H7 (cell line): ENCODE results near the gene CTDNEP1. TPM values are rescaled to one million over a fixed set of nuclear protein-coding genes. Genes with fewer than 3 reads are reported as not detected.

Source experiments
- DNase-seq: peaks from one replicate; pipeline ENCODE4 v3.0.0; 2012
- H3K27me3 ChIP-seq: 2 replicates; pipeline ENCODE4 v1.6.0; 2011; ENCODE audit warnings: mild to moderate bottlenecking, low read length; ENCODE audit not compliant: control insufficient read depth, insufficient read depth
- H3K36me3 ChIP-seq: replicated peaks from 2 replicates; pipeline ENCODE4 v1.5.1; 2011; ENCODE audit warnings: low read length; ENCODE audit not compliant: control insufficient read depth, insufficient read depth
- H3K4me3 ChIP-seq: 2 replicates; pipeline ENCODE4 v1.5.1; 2011; ENCODE audit warnings: low read depth, mild to moderate bottlenecking, control low read depth, low read length, moderate library complexity; ENCODE audit not compliant: insufficient read depth
- total RNA-seq: library from RNA; depleted of rRNA; stranded (reverse); fragments of >200 nt; shearing (Covaris generic); gene quantifications from 2 replicates; pipeline ENCODE4 v1.2.3, GENCODE V29; 2014

CTDNEP1 gene
- total RNA-seq, 1 experiment from 2014 or later: 59.9 TPM

DNA sequence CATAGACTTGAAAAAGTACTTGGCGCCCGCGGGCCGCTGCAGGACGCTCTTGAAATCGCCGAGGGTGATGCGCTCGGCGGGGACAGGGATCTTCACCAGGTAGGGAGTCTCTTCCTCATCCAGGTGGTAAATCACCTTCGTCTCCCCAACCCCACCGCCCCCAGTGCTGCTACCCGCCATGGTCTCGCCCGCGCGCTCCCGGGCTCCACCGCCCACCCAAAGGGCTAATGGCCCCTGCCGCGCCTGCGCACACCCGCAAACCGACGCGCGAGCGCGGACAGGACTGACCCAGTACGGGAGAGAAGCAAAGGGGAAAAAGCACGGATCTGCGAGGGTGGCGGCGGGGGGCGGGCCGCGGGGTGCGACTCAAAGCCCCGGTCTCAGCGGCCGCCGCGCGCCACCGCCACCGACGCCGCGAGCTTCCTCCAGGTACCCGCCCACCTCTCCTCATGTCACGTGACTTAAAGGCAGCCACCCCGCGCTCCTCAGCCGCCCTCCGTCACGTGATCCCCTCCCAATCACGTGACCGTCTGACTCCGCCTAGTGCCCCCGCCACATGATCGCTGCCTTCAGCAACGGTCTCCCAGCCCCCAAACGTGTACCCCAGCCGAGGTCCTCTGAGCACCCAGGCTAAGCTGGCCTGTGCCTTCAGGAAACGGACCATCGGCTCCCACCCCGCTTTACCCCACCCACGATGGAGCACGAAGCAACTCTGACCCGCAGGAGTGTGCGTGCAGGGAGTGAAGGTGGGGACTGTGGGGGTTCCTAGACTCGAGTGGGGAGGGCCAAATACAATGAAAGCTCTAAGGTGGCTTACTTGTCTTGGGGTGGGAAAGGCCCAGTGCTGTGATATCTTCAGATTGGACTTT is 17.2 kb downstream of the CTDNEP1 start, which contains the start of gene DVL2:
Gene DVL2, minus strand, starts transcription at position 435 of the 869 bp plus-strand sequence. Its CDS starts 255 bp downstream, at position 180.
- Histone ChIP-seq H3K4me3 (peak within 1 kb of the TSS; percentile 81), H3K36me3 (peaks cover 22% of the 10 kb centered on the region), H3K27me3 (no peaks in the 10 kb centered on the region)
- peak; percentile 99 for DNase-seq

DNA sequence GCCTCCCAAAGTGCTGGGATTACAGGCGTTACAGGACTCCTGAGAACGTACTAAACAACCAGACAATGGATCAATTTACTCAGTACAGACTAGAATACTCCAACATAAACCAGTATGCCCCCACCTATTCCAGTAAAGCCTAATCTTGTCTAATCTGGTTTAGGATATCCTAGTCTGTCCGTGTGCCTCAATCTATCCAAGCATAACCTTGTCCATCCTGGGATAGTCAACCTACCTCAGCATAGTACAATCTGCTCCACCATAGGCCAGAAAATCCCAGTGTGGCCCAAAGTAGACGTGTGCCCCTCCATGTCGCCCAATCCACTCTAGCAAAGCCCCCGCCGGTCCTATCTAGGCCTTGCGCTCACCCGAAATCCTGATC is 17.8 kb downstream of the CTDNEP1 start:
- no peaks in the 10 kb centered on the region for H3K27me3 ChIP-seq
- DNase-seq: peak; percentile 71
- peaks cover 26% of the 10 kb centered on the region for H3K36me3 ChIP-seq
- H3K4me3 ChIP-seq: peak overlapping the region; percentile 81

DNA sequence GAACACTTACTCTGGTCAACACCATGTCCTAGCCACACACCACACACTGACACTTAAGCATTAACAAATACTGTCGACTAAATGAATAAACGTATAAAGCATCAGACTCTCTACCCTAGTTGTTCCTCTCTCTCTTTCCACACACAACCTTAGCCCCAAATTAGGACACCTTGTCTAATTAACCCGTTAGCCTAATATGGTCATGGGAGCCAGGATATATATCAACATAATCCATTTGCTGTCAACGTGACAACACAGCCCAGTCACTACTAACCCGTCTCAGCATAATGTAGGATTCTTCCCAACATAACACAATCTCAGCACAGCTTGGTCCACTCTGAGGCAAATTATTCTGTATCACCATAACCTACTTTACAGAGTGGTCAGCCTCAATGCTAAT is 19.4 kb downstream of the CTDNEP1 start:
- Histone ChIP-seq H3K36me3 (peaks cover 35% of the 10 kb centered on the region), H3K4me3 (no peak overlapping the region), H3K27me3 (no peaks in the 10 kb centered on the region)
- no peak for DNase-seq

DNA sequence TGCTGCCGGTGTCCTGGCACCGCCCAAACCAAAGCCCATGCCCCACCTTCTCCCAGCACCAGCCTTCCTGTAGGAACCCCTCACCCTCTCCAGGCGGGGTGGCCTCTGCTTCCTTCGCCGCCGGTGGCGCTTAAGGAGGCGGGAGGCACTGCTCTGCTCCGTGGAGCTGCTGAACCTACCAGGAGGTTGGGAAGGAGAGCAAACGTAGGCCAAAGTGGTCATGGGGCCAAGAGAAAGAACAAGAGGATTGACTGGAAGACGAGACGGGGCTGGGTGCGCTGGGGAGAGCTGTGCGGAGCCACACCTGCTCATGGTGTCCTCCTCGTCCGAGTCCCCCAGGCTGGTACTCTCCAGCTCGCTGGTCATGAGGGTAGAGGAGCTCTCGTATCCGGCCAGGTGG is 22.0 kb downstream of the CTDNEP1 start:
- DNase-seq: no peak
- Histone ChIP-seq H3K4me3 (no peak overlapping the region), H3K27me3 (no peaks in the 10 kb centered on the region), H3K36me3 (peaks cover 20% of the 10 kb centered on the region)

DNA sequence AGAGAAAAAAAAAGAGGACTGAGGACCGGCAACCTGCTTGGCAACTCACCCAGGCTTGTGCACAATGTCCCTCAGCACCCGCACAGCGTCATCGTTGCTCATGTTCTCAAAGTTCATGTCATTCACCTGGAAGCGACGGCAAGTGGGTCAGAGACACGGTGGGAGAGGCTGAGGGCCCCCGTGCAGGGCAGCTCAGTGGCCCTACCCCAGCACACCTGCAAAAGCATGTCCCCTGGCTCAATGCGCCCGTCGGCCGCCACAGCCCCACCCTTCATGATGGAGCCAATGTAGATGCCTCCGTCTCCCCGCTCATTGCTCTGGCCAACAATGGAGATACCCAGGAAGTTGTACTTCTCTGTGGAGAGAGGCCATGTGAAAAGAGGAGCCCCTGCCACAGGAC is 22.6 kb downstream of the CTDNEP1 start:
- no peaks in the 10 kb centered on the region for H3K27me3 ChIP-seq
- peaks cover 24% of the 10 kb centered on the region for H3K36me3 ChIP-seq
- no peak for DNase-seq
- no peak overlapping the region for H3K4me3 ChIP-seq

DNA sequence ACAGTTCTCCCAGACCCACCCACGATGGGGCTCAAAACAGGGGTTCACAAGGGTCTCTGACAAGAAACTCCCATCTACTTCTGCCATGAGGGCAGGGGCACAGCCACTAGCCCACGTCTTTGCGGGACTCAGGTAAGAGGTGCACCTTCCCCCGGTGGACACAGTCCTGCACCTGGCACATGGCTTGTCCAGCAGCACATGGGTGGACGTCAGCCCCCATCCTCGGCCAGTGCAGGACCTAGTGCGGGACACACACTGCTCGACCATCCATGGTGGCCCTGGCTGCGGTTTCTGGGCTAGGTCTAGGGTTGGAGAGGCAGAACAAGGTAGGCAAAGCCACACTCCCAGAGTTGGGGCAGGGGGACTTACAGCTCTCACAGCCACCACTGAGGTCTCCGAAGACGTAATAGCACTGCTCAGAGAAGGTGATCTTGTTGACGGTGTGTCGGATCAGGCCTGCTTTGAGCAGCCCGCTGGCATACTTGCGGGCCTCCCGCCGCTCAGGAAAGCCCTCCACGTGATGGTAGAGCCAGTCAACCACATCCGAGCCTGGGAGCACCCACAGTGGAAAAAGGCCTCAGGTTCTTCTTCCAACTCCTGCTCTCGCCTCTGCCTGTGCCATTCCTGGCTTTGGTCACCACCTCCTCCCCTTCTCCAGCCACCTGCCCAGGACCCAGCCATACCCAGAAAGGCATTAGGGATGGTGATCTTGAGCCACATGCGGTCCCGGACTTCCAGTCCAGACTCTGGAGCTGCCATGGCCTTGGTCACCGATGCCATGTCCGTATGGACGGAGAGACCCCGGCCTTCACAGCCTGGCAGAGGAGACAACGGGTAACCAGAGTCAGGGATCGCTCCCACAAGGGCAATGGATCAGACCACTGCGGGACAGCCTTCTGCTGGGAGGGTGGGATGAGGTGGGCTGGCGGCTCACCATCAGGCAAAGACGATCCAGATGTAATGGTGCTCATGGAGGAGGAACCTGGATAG is 24.5 kb downstream of the CTDNEP1 start:
- peaks cover 43% of the 10 kb centered on the region for H3K36me3 ChIP-seq

DNA sequence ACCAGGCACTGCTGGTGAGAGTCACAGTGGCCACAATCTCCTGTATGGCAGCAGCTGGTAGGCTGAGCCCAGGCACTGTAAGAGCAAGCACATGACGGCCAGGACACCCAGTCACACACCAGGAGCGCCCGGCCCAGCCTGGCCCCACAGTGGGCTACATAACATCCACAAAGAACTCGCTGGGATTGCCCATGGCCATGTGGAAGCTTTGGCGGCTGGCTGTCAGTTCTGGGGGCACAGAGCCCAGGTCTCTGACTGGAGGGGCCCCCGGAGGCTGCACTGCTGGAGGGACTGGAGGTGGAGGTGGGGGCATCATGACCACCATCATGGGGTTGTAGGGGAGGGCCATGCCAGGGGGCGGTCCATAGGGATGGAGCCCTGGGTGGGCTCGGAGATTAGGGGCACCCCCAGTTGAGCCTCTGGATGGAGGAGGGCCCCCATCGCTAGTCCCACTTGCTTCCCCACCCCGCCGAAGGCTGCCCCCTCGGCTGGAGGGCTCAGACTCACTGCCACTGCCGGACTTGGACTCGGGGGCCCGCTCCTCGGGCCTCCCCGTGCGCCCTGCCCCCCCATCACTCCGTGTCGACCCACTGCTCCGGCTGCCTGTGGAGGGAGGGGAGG is 25.7 kb downstream of the CTDNEP1 start:
- Histone ChIP-seq H3K4me3 (no peak overlapping the region), H3K36me3 (peaks cover 52% of the 10 kb centered on the region), H3K27me3 (no peaks in the 10 kb centered on the region)
- DNase-seq: no peak

More for the DNA sequence above, 24.5 kb downstream of the CTDNEP1 start:
- Histone ChIP-seq H3K27me3 (no peaks in the 10 kb centered on the region), H3K4me3 (no peak overlapping the region)
- no peak for DNase-seq

DNA sequence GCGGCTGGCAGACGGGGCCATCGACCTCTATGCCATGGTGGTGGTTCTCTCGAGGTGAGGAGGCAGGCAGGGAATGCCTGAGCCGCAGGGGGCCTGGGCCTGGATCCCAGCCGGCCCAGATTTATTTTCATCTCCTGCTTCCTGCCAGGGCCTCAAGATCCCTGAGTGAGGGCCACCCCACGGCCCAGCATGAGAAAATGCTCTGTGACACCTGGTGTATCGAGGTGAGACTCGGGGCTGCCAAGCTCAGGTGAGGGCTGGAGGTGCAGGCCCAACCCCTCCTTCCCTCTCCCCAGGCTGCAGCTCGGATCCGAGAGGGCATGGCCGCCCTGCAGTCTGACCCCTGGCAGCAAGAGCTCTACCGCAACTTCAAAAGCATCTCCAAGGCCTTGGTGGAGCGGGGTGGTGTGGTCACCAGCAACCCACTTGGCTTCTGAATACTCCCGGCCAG is 26.8 kb downstream of the CTDNEP1 start:
- H3K4me3 ChIP-seq: no peak overlapping the region
- DNase-seq: peak; percentile 72
- peaks cover 49% of the 10 kb centered on the region for H3K36me3 ChIP-seq
- H3K27me3 ChIP-seq: no peaks in the 10 kb centered on the region

DNA sequence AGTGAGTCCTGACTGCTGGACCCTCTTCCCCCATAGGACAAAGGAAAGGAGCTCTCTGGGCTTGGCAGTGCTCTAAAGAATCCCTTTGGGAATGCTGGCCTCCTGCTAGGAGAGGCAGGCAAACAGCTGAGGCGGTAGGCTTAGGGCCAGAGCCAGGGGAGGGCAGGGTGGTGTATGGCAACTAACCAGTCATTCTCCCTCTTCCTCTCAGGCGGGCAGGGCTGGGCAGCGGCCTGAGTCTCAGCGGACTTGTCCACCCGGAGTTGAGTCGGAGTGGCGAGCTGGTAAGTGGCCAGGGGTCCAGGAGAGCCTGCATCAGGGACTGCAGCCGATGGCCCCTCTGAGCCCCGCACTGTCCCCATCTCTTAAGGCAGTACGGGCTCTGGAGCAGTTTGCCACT is 27.4 kb downstream of the CTDNEP1 start:
- Histone ChIP-seq H3K27me3 (no peaks in the 10 kb centered on the region), H3K36me3 (peaks cover 47% of the 10 kb centered on the region), H3K4me3 (no peak overlapping the region)
- DNase-seq: no peak

DNA sequence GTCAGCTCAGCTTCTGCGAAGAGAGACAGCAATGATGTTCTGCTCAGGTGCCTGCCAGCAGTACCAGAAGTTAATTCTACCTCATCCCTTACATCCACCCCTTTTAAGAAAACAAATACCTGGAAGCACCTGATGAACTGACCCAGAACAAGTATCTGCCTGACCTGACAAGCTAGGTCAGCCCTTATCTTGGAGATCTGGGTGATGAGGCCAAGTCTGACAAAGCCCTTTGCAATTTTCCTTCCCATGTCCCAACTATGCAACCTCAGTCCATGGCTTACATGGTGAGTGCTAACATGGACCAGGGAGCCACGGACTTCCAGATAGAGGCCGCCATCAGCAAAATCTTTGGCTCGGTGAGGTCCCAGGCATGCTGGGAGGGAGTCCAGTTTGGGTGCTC is 28.2 kb downstream of the CTDNEP1 start:
- no peaks in the 10 kb centered on the region for H3K27me3 ChIP-seq
- DNase-seq: no peak
- no peak overlapping the region for H3K4me3 ChIP-seq
- H3K36me3 ChIP-seq: peaks cover 44% of the 10 kb centered on the region

DNA sequence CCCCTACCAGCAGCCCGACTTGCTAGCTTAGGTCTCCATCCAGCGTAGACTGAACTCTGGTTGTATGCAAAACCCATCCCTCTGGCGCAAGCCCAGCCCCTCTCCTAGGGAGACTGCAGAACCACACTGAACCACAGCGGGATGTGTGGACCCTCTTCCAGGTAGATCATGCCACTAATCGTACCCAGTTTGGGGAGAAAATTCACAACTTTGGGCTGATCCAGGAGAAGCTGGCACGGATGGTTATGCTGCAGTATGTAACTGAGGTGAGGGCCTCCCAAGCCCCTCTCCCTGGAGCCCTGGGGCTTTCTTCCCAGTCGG is 28.6 kb downstream of the CTDNEP1 start:
- Histone ChIP-seq H3K27me3 (no peaks in the 10 kb centered on the region), H3K4me3 (no peak overlapping the region), H3K36me3 (peaks cover 40% of the 10 kb centered on the region)
- no peak for DNase-seq

DNA sequence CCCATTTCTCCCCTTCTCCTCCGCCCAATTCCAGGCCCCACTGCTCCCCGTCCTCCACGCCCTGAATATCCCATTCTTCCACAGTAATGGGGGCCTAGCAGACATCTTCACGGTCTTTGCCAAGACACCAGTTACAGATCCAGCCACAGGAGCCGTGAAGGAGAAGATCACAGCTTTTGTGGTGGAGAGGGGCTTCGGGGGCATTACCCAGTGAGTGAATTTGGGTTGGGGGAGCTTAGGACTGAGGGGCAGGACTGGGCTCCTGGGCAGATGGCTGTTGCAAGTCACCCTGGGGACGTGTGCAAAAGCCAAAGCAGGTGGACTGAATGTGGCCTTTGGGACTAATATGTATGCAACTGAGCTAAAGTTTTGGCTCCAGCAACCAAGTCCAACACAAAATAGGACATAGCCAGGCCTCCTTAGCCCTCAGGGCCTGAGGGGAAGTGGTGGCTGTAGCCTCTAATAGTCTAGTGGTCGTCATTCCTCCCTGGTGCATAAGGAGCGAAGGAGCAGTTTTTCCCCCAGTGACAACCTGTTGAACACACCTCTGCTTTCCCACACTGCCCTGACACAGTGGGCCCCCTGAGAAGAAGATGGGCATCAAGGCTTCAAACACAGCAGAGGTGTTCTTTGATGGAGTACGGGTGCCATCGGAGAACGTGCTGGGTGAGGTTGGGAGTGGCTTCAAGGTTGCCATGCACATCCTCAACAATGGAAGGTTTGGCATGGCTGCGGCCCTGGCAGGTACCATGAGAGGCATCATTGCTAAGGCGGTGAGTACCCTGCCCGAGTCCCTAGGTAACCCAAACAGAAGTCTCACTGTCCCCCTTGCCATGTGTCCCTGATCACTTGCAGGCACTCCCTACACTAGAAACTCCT is 29.2 kb downstream of the CTDNEP1 start:
- no peak for DNase-seq
- no peak overlapping the region for H3K4me3 ChIP-seq
- H3K36me3 ChIP-seq: peaks cover 37% of the 10 kb centered on the region
- no peaks in the 10 kb centered on the region for H3K27me3 ChIP-seq

DNA sequence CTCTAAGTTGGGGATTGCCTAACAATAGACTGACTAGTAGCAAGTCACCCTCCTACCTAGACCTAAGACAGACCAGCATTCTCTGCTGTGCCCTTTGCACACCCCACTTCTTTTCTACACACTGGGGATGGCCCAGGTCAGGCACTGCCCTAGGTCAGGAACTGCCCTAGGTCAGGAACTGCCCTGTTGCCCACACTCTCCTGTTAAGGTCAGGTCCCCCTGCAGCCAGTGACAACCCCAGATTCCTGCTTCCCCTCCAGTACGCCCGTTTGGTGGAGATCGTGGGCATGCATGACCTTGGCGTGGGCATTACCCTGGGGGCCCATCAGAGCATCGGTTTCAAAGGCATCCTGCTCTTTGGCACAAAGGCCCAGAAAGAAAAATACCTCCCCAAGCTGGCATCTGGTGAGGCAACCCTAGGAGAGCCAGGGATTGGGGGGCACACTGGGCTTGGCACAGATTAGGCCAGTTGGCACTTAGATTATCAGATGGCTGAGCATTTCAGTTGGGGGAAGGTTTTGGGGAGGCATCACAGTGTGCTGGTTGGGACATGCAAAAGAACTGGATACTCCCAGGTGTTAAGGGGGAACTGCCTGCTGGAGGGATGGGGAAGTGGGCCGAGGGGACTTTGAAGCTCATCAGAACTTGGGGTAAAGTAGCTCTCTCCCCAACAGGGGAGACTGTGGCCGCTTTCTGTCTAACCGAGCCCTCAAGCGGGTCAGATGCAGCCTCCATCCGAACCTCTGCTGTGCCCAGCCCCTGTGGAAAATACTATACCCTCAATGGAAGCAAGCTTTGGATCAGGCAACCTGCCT is 30.0 kb downstream of the CTDNEP1 start:
- DNase-seq: no peak
- Histone ChIP-seq H3K36me3 (peaks cover 35% of the 10 kb centered on the region), H3K4me3 (no peak overlapping the region)

More for the DNA sequence above, 30.0 kb downstream of the CTDNEP1 start:
- H3K27me3 ChIP-seq: no peaks in the 10 kb centered on the region
